ENCODE data around the gene CNKSR2.

DNA sequence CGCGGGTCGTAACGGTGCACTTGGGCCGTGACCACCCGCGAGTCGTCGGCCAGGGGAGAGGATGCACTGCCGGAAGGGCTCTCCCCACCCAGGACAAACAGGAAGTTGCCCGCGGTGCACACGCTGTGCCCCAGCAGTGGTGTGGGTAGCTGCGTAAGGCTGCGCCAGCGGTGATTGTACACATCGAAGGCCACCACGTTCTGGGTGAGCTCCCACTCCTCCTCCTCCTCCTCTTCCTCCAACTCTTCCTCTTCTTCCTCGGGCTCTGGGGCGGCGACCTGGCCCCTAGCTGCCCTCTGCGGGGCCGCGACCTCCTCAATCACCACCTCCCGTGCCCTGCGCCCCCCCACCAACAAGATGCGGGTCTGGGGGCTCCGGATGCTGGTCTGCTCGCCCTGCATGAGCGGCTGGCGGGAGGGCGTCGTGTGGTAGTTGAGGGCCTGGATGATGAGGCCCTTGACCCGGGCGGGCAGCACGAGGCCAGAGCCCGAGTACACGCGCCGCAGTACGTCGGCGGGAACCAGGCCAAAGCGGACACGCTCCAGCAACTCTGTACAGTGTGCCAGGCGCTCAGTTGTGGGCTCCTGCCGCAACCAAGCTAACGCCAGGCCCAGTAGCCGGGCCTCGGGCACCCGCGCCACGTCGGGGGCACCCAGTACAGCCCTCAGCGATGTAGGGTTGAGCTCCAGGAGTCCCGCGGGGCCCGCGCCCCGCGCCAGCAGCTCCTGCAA lies 282.5 kb downstream of the CNKSR2 start:
- TF ChIP-seq, protein P1, sequence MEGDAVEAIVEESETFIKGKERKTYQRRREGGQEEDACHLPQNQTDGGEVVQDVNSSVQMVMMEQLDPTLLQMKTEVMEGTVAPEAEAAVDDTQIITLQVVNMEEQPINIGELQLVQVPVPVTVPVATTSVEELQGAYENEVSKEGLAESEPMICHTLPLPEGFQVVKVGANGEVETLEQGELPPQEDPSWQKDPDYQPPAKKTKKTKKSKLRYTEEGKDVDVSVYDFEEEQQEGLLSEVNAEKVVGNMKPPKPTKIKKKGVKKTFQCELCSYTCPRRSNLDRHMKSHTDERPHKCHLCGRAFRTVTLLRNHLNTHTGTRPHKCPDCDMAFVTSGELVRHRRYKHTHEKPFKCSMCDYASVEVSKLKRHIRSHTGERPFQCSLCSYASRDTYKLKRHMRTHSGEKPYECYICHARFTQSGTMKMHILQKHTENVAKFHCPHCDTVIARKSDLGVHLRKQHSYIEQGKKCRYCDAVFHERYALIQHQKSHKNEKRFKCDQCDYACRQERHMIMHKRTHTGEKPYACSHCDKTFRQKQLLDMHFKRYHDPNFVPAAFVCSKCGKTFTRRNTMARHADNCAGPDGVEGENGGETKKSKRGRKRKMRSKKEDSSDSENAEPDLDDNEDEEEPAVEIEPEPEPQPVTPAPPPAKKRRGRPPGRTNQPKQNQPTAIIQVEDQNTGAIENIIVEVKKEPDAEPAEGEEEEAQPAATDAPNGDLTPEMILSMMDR (IDR thresholded peaks at IDR 0.05; ENCODE audit: insufficient read depth, low read length, poor library complexity, severe bottlenecking): no peak
- no peak for TF ChIP-seq EZH2phosphoT487 (conservative IDR thresholded peaks at IDR 0.05; ENCODE audit: low read length)

Measured in SU-DHL-6 (cell line).